ENCODE measurements around the gene IQGAP3.
A peak's percentile ranks its signal among the peaks of the same experiment; 100 is the strongest.

IQGAP3 gene

GRCh38 chr1:156494309-156494895, 78.0 kb downstream of the IQGAP3 start:
- DNase-seq = no peak

- no peak for DNase-seq
These were observed 78.6 kb downstream of the IQGAP3 start for GRCh38 chr1:156493742-156494141.

DNA sequence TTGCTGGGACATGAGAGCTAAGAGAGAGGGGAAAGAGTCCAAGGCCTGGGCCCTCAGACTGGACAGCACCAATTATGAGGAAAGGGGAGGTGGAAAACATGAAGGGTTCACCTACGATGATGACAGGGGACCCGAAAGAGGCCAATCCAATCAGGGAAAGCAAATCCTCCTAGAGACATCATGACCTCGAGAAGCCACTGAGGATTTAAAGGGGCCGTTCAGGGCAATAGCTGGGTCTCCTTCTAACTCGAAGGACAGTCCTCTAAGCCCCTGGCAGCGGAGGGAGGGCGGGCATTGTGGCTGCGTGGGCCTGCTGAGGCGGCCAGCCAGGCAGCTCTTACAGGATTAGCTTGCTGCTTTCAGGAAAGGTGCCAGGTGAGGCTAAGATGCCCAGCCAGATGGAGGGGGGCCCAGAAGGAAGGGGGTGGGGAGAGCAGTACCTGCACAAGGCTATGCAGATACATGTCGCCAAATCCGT, 79.2 kb downstream of the IQGAP3 start:
- no peak for DNase-seq

GRCh38 chr1:156492591-156493080, 79.7 kb downstream of the IQGAP3 start:
- DNase-seq = peak; percentile 62

DNA sequence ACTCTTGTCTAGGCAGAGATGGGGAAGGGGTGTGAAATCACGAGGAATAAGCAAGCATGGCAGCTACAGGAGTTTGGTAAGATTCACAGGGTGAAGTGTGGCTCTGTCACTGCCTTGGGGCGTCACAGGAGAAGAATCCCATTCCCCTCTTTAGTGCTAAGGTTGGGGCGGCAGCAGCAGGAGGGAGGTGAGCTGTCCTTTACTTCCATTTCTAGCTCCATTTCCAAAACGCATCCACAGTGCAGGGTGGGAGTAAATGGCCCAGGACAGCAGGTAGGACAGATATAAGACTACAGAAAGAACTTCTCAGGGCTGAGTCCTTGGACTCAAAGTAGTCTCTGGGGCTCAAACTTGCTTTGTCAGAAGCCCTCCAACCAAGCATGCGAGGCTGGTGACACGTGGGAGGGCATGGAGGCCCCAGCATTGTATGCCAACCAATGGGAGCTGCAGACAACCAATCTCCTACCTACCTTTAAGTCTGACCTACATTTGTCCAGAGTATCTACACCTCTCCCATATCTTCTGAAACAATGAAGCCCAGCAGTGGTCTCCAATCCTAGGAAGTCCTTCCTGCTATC, 80.3 kb downstream of the IQGAP3 start:
- no peak for DNase-seq

DNA sequence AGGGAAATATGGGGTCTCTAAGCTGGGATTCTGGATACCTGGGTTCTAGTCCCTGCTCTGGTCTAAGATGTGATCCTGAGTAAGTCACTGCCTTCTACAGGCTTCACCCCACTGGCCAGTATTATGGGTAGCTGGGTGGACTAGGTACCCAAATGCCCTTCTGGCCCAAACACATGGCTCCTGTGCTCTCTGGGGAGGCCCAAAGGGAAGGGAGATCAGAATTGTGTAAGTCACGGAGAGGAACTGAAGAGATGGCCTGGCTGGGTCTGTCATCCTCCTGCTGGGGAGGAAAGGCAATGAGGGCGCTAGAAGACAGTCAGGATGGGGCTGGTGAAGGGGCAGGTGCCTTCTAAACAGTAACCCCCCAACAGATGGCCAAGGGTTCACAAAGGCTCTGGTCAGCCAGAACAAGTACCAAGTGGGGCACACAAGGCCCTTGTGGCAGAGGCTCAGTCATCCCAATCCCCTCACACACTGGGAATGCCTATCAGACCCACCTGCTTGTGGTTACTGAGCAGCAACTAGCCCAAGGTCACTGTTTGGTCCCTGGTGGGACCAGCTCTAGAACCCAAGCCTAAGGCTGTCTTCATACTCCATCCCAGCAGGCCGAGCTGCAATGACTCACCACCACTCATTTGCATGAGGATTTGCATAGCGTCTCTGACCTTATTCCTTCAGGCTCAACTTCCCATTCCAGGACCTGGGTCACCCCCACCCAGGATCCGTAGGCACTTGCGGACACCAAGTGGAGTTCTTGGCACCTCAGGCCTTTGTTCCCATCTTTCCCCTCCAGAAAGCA, 81.0 kb downstream of the IQGAP3 start:
- DNase-seq = no peak

GRCh38 chr1:156490401-156491032, 81.8 kb downstream of the IQGAP3 start:
- DNase-seq = no peak

- DNase-seq = no peak
These were observed 82.5 kb downstream of the IQGAP3 start for GRCh38 chr1:156489935-156490293.

DNA sequence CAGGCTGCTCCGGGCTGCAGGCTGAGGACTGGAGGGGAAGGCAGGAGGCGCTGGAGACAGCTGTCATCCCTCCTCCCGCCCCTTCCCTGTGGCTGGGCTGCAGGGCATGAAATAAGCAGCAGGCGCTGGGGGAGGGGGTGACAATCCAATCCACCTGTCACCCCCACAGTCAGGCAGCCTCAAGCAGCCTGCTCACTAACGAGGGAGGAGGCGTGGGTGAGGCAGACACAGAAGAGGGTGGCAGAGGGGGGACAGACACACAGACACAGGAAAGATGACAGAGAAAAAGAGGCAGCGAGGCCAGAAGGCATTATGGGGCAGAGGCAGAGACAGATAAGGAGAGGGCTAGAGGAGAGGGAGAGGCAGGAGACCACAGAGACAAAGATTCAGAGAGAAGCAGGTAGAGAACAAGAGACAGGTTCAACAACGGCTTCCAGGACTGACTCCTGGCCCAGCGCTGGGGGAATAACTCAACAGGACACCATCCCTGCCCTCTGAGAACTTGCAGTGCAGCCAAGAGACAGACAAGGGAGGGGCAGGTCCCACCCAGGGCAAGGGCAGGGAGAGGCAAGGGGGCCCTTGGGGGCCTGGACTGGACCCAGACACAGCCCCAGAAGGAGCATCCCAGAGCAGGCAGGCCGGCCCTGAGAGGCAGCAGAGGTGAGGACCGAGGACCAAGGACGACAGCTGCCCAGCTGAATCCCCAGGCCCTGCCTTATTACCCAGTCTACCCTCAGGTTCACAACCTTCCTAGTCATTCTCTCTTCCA, 83.0 kb downstream of the IQGAP3 start:
- DNase-seq = peak; percentile 75

- DNase-seq = no peak
These were observed 83.7 kb downstream of the IQGAP3 start for GRCh38 chr1:156488566-156489165.

DNA sequence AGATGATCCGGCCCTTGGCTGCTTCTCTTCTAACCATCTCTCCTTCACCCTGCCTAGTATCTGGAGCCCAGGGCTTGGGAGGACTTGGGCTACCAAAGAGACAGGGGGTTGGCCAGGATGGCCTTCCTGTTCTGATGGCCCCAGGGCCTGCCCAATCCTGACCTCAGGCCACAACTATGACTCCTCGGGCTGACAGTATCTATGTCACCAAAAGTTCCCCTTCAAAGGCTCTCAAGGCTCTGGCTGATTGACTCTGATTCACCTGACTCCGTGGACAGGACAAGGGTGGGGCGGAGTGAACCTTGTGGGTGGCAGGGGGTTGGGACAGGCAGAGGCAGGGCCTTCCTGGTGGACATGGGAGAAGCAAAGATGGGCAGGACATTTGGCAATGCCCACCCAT, 84.5 kb downstream of the IQGAP3 start:
- DNase-seq = no peak

GRCh38 chr1:156486421-156487344, 85.7 kb downstream of the IQGAP3 start:
- no peak for DNase-seq

DNA sequence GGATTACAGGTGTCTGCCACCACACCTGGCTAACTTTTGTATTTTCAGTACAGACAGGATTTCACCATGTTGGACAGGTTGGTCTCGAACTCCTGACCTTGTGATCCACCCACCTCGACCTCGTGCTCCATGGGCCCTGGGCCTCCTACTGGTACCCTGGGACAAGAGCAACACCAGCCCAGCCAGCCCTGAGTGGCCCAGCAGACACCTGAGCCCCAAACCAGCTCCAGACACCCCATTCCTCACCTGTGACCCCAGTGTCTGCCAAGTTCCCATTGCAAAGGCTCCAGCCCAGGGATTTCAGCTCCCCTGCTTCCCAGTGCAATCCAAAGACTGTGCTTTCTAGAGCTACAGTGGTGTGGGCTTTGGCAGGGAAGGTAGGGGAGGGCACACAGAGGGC, 86.4 kb downstream of the IQGAP3 start:
- DNase-seq = no peak

- no peak for DNase-seq
These were observed 87.8 kb downstream of the IQGAP3 start for GRCh38 chr1:156484480-156485058.

DNA sequence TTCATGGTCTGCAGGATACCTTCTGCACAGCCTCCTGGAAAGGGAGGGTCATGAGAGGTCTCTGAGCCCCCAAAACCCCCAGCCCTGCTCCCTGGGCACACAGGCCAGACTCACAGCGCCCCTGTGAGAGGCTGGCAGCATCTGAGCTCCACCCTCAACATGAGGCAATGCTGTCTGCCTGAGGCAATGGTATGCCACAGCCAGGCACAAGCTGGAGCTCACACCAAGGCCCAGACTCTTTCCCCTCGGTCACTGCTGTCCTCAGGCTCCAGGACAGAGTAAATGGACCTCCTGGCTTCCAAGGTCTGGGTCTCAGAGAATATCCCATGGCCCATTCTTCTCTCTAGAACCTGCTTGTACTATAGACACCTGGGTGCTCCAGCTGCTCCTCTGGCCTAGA, 89.0 kb downstream of the IQGAP3 start:
- DNase-seq = no peak

GRCh38 chr1:156482276-156482675, 90.1 kb downstream of the IQGAP3 start:
- no peak for DNase-seq

GRCh38 chr1:156481527-156481926, 90.8 kb downstream of the IQGAP3 start:
- no peak for DNase-seq

GRCh38 chr1:156480411-156481192, 91.8 kb downstream of the IQGAP3 start:
- DNase-seq = peak; percentile 91

DNA sequence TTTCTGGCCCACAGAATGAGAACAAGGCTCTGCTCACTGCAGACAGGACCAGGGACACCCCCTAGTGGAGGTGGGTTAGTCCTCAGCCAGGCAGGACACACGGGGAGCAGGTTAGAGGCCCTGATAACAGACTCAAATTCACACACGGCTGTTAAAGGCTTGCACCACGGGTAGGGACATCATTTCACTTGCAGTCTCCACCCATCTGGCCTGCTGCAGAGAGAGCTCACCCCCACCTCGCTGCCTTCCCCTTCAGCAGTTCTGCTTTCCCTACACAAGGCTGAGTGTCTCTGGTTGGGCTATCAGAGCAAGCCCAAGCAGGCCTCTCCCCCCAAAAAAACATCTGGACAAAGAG, 92.4 kb downstream of the IQGAP3 start:
- no peak for DNase-seq
